ENCODE results near the gene ABCA13.

- TF ChIP-seq EZH2phosphoT487 (IDR thresholded peaks at IDR 0.05; ENCODE audit: insufficient read depth, low read depth) (no peak), EZH2 (IDR thresholded peaks at IDR 0.05; ENCODE audit: insufficient read depth, poor library complexity, severe bottlenecking) (no peak)
Measured at GRCh38 chr7:48298779-48299178, 127.5 kb downstream of the ABCA13 start.

Data from GM23248 (cell line).